H1 (cell line): ENCODE results near the gene INHA. TPM values are rescaled to one million over a fixed set of nuclear protein-coding genes. Genes with fewer than 3 reads are reported as not detected.
A peak's percentile ranks its signal among the peaks of the same experiment; 100 is the strongest.

Experiments
- CTCF ChIA-PET: fragments of 300-600 bp; sonication (Branson Sonifier 250); formaldehyde crosslinking; loops from one replicate; lab custom pipeline; 2021; ENCODE audit not compliant: partially characterized antibody; lab: Charles Lee
- POLR2A ChIA-PET: fragments of 300-600 bp; sonication (Branson Sonifier 250); formaldehyde crosslinking; loops from one replicate; lab custom pipeline; 2021; ENCODE audit warnings: inconsistent platforms; ENCODE audit not compliant: partially characterized antibody; lab: Charles Lee
- DNase-seq, 2 experiments: peaks; one replicate each; pipeline versions ENCODE4 v3.0.0 to v3.0.0-alpha.2; 2010 to 2022; ENCODE audit warnings: low spot score in 2 of 2, low read depth in 1 of 2, mixed read lengths in 1 of 2
- FAIRE-seq: peaks from 2 replicates; lab custom pipeline; 2011; peaks lifted over from hg19 to GRCh38; lab: Jason Lieb, UNC
- H2AFZ ChIP-seq: 2 replicates; pipeline ENCODE4 v1.8.1; 2012; ENCODE audit warnings: low read length, inconsistent platforms
- H2AK5ac ChIP-seq: 2 replicates; pipeline ENCODE4 v1.6.1; 2013; ENCODE audit warnings: low read depth, low read length
- H2BK120ac ChIP-seq: replicated peaks from 2 replicates; pipeline ENCODE3; 2013; ENCODE audit warnings: low read depth, low read length, inconsistent platforms
- H2BK12ac ChIP-seq: 2 replicates; pipeline ENCODE4 v1.6.1; 2013; ENCODE audit warnings: low read depth, low read length
- H2BK15ac ChIP-seq: 2 replicates; pipeline ENCODE4 v1.6.1; 2013; ENCODE audit warnings: low read length
- H2BK20ac ChIP-seq: 2 replicates; pipeline ENCODE4 v1.6.1; 2013; ENCODE audit warnings: low read length
- H2BK5ac ChIP-seq: 2 replicates; pipeline ENCODE4 v1.6.1; 2013; ENCODE audit warnings: low read depth, low read length
- H3K14ac ChIP-seq: 2 replicates; pipeline ENCODE4 v1.6.1; 2013; ENCODE audit warnings: inconsistent platforms; ENCODE audit not compliant: insufficient read length
- H3K18ac ChIP-seq: 2 replicates; pipeline ENCODE4 v1.6.1; 2013; ENCODE audit warnings: low read length; ENCODE audit errors: extremely low read depth
- H3K23ac ChIP-seq: 2 replicates; pipeline ENCODE4 v1.6.1; 2013; ENCODE audit warnings: inconsistent platforms; ENCODE audit not compliant: insufficient read length
- H3K23me2 ChIP-seq: 2 replicates; pipeline ENCODE4 v1.6.1; 2013; ENCODE audit warnings: low read depth, low read length
- H3K27ac ChIP-seq: 2 replicates; pipeline ENCODE4 v1.6.1; 2011; ENCODE audit warnings: low read depth, low read length, inconsistent platforms
- H3K27me3 ChIP-seq, 4 experiments: replicated peaks in 1 of 4; 1 replicate in 1 of 4; 2 replicates in 3 of 4; pipeline versions ENCODE4 v1.6.1 to v1.8.1; 2011 to 2013; ENCODE audit warnings: low read length in 3 of 4, mild to moderate bottlenecking in 3 of 4, inconsistent platforms in 2 of 4, mixed read lengths in 2 of 4, moderate library complexity in 1 of 4; ENCODE audit not compliant: control insufficient read depth in 3 of 4, insufficient read depth in 3 of 4; ENCODE audit errors: extremely low read depth in 1 of 4
- H3K36me3 ChIP-seq, 4 experiments: 2 replicates each; pipeline versions ENCODE4 v1.6.1 to v1.8.1; 2011 to 2013; ENCODE audit warnings: mild to moderate bottlenecking in 4 of 4, low read length in 3 of 4, moderate library complexity in 2 of 4, control low read depth in 1 of 4, inconsistent platforms in 1 of 4; ENCODE audit not compliant: insufficient read depth in 4 of 4, control insufficient read depth in 2 of 4
- H3K4ac ChIP-seq: replicated peaks from 2 replicates; pipeline ENCODE3; 2013; ENCODE audit warnings: low read length, low read depth, mixed read lengths, inconsistent platforms; ENCODE audit not compliant: insufficient read length
- H3K4me1 ChIP-seq, 4 experiments: replicated peaks in 1 of 4; 1 replicate in 1 of 4; 2 replicates in 3 of 4; pipeline versions ENCODE4 v1.6.1 to v1.8.1; 2011 to 2013; ENCODE audit warnings: low read length in 3 of 4, inconsistent platforms in 2 of 4, mixed read lengths in 1 of 4; ENCODE audit not compliant: insufficient read depth in 4 of 4, control insufficient read depth in 3 of 4
- H3K4me2 ChIP-seq, 2 experiments: 2 replicates each; pipeline versions ENCODE4 v1.6.1 to v1.8.1; 2011 to 2013; ENCODE audit warnings: low read depth in 2 of 2, low read length in 2 of 2, control low read depth in 1 of 2, inconsistent platforms in 1 of 2, mild to moderate bottlenecking in 1 of 2; ENCODE audit not compliant: insufficient read depth in 1 of 2
- H3K4me3 ChIP-seq, 4 experiments: fragments of 200-600, 300-600 bp in 1 of 4; sonication (generic), shearing (Covaris generic), sonication (Bioruptor Twin) in 1 of 4; 2 replicates each; pipeline versions ENCODE4 v1.5.1 to v1.8.1; 2011 to 2016; ENCODE audit warnings: low read length in 4 of 4, low read depth in 3 of 4, control low read depth in 2 of 4, inconsistent platforms in 2 of 4, mild to moderate bottlenecking in 2 of 4, mixed read lengths in 1 of 4, moderate library complexity in 1 of 4; ENCODE audit not compliant: insufficient read depth in 2 of 4; ENCODE audit errors: extremely low read depth in 1 of 4
- H3K56ac ChIP-seq: replicated peaks from 2 replicates; pipeline ENCODE3; 2013; ENCODE audit warnings: low read depth, mild to moderate bottlenecking, mixed read lengths, low read length, inconsistent platforms; ENCODE audit not compliant: insufficient read length
- H3K79me1 ChIP-seq: 2 replicates; pipeline ENCODE4 v1.6.1; 2013; ENCODE audit warnings: low read depth, low read length, control low read depth
- H3K79me2 ChIP-seq, 2 experiments: 2 replicates each; pipeline versions ENCODE4 v1.6.1 to v1.8.1; 2012 to 2013; ENCODE audit warnings: low read length in 2 of 2, mild to moderate bottlenecking in 2 of 2, inconsistent platforms in 1 of 2; ENCODE audit not compliant: insufficient read depth in 2 of 2, control insufficient read depth in 1 of 2
- H3K9ac ChIP-seq, 4 experiments: replicated peaks in 1 of 4; 1 replicate in 1 of 4; 2 replicates in 3 of 4; pipeline versions ENCODE4 v1.6.1 to v1.8.1; 2011 to 2013; ENCODE audit warnings: low read depth in 3 of 4, low read length in 3 of 4, control low read depth in 2 of 4, mild to moderate bottlenecking in 2 of 4, moderate library complexity in 2 of 4, inconsistent platforms in 1 of 4; ENCODE audit errors: extremely low read depth in 1 of 4
- H3K9me3 ChIP-seq, 2 experiments: 2 replicates each; pipeline versions ENCODE4 v1.6.1 to v1.8.1; 2012 to 2013; ENCODE audit warnings: mild to moderate bottlenecking in 2 of 2, moderate library complexity in 2 of 2, control low read depth in 1 of 2, inconsistent platforms in 1 of 2, low read depth in 1 of 2, low read length in 1 of 2, mixed read lengths in 1 of 2; ENCODE audit not compliant: insufficient read depth in 2 of 2
- H4K20me1 ChIP-seq, 2 experiments: replicated peaks in 1 of 2; 2 replicates each; pipeline versions ENCODE3 to v1.8.1; 2011 to 2013; ENCODE audit warnings: inconsistent platforms in 2 of 2, low read length in 2 of 2, mild to moderate bottlenecking in 1 of 2; ENCODE audit not compliant: insufficient read depth in 2 of 2, control insufficient read depth in 1 of 2
- H4K5ac ChIP-seq: 2 replicates; pipeline ENCODE4 v1.6.1; 2013; ENCODE audit warnings: low read length, low read depth, mixed read lengths, inconsistent platforms; ENCODE audit not compliant: insufficient read length
- H4K8ac ChIP-seq: 2 replicates; pipeline ENCODE4 v1.8.0; 2013; ENCODE audit warnings: mild to moderate bottlenecking, moderate library complexity, low read length, inconsistent platforms; ENCODE audit not compliant: insufficient read depth; ENCODE audit errors: extremely low read depth
- H4K91ac ChIP-seq: replicated peaks from 2 replicates; pipeline ENCODE3; 2013; ENCODE audit warnings: low read length, mixed read lengths, inconsistent platforms; ENCODE audit not compliant: insufficient read length
- BRCA1 ChIP-seq: IDR thresholded peaks from 2 replicates; pipeline ENCODE4 v1.6.1; 2012; ENCODE audit warnings: low read depth, low read length, improper control_type of control experiment
- CTCF ChIP-seq, 3 experiments: IDR thresholded peaks; 1 replicate in 2 of 3; 2 replicates in 1 of 3; pipeline versions ENCODE4 v1.5.1 to v1.6.1; 2011; ENCODE audit warnings: low read length in 3 of 3, mild to moderate bottlenecking in 3 of 3, inconsistent platforms in 2 of 3, low read depth in 1 of 3, moderate library complexity in 1 of 3; ENCODE audit not compliant: insufficient read depth in 1 of 3; ENCODE audit errors: control extremely low read depth in 1 of 3
- WGBS, 2 experiments: shearing (Covaris generic) in 1 of 2; methylation state at CpG; one replicate each; pipeline versions ENCODE4 v1.1.6 to v1.1.7; 2013 to 2015; ENCODE audit warnings: low lambda C conversion rate in 2 of 2, mixed read lengths in 2 of 2, inconsistent platforms in 1 of 2, low coverage in 1 of 2, missing lambda C conversion rate in 1 of 2; ENCODE audit not compliant: insufficient replicate concordance in 2 of 2, insufficient coverage in 1 of 2, insufficient read length in 1 of 2; ENCODE audit errors: extremely low coverage in 1 of 2, missing lambda C conversion rate in 1 of 2; 5-methylcytosine and 5-hydroxymethylcytosine counted together
- polyA plus RNA-seq, 7 experiments: library from polyadenylated mRNA; depleted of rRNA in 3 of 7; stranded (reverse) in 5 of 7; unstranded in 2 of 7; fragments of >200 nt in 5 of 7; fragments of 200-250 nt in 2 of 7; gene quantifications; 1 replicate in 5 of 7; 2 replicates in 1 of 7; 4 replicates in 1 of 7; pipeline versions ENCODE4 v1.2.1 to v1.2.3, GENCODE V29; 2011 to 2013; ENCODE audit warnings: missing spikeins in 2 of 7, mixed read lengths in 2 of 7
- total RNA-seq: library from RNA; stranded (reverse); fragmentation: NEBNext Ultra II Directional; extraction: Animal tissue kit (Norgen Biotek cat#: 25700); gene quantifications from 2 replicates; pipeline ENCODE4 v1.2.1, GENCODE V29; 2021
- TF ChIP-seq, protein P1 (sequence below): IDR thresholded peaks from 2 replicates; pipeline ENCODE4 v1.6.1; 2012; ENCODE audit warnings: inconsistent platforms

The INHA gene
- total and polyA plus RNA-seq, 2 of the 8 experiments (the other 6 are each of a cell fraction or from before 2014, with no cell fraction given): 0.65 to 2.7 TPM

- no peaks in the 10 kb centered on the region for H4K20me1 ChIP-seq
- H4K8ac ChIP-seq: no peak overlapping the region; the same call in 1 of the 2 replicates
- H4K5ac ChIP-seq: no peak overlapping the region
- peaks cover 0 to 11% of the 10 kb centered on the region in 2 experiments; a peak in 2 of 4 replicates for H3K79me2 ChIP-seq
- H3K4me1 ChIP-seq: peaks cover 6 to 53% (median 43%) of the 10 kb centered on the region in 4 experiments
- H3K18ac ChIP-seq: peak overlapping the region; percentile 76; the same call in 1 of the 2 replicates
- FAIRE-seq (no peak), DNase-seq (no peak)
- peaks cover 0 to 8% of the 10 kb centered on the region in 2 experiments; a peak in 1 of 4 replicates for H3K9me3 ChIP-seq
- H3K14ac ChIP-seq: no peak overlapping the region
- POLR2A ChIA-PET: interaction anchor here (1.0 to 18.6 kb wide), 6 partner anchors 6 to 107 kb away, joined by 3 to 293 read pairs (median 66); partner anchors contain the start of genes CHPF, INHA, OBSL1 and STK11IP
- peak overlapping the region; percentile 87 for H2AK5ac ChIP-seq
- peak overlapping the region; percentile 93 for H4K91ac ChIP-seq
- H2BK12ac ChIP-seq: peak overlapping the region; percentile 99
- no peak overlapping the region for H3K23ac ChIP-seq
- no peak overlapping the region for H3K4me2 ChIP-seq
- H3K4me3 ChIP-seq: no peak overlapping the region
- peak overlapping the region; percentile 98 for H2BK15ac ChIP-seq
- H3K9ac ChIP-seq: no peak overlapping the region
- H3K36me3 ChIP-seq: peaks cover 0 to 58% (median 11%) of the 10 kb centered on the region in 4 experiments; a peak in 6 of 8 replicates
- H2AFZ ChIP-seq: no peak overlapping the region
- H3K27ac ChIP-seq: no peak overlapping the region
- WGBS, 2 experiments: 96% methylated on average over 18 of the region's 18 CpGs; no CpG with 5 or more reads in 1 of the 2 experiments
- 0 out of 2 replicates have a peak, but pooled peaks cover 2% of the 10 kb centered on the region for H3K79me1 ChIP-seq
- H3K4ac ChIP-seq: peak overlapping the region; percentile 1
- peaks cover 8% of the 10 kb centered on the region; the same call in 1 of the 2 replicates for H3K23me2 ChIP-seq
- CTCF ChIA-PET: interaction anchor here (0.9 to 19.7 kb wide), 9 partner anchors 10 to 60 kb away, joined by 3 to 293 read pairs (median 3); partner anchors contain the start of genes CHPF, SLC4A3 and TMEM198
- H3K56ac ChIP-seq: no peak overlapping the region
- H2BK120ac ChIP-seq: no peak overlapping the region
- peak overlapping the region; percentile 88; the same call in 1 of the 2 replicates for H2BK20ac ChIP-seq
- H2BK5ac ChIP-seq: peak overlapping the region; percentile 82
- H3K27me3 ChIP-seq: peaks cover 0 to 2% (median 0%) of the 10 kb centered on the region in 4 experiments; a peak in 1 of 7 replicates
- no peak for TF ChIP-seq CTCF (IDR thresholded peaks at IDR 0.05; ENCODE audit: control extremely low read depth in 1 of 3, insufficient read depth in 1 of 3, low read depth in 1 of 3, low read length in 3 of 3)
- TF ChIP-seq BRCA1: no peak
- TF ChIP-seq, protein P1, sequence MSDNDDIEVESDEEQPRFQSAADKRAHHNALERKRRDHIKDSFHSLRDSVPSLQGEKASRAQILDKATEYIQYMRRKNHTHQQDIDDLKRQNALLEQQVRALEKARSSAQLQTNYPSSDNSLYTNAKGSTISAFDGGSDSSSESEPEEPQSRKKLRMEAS: no peak
Observed at GRCh38 chr2:219567131-219567530, 5.0 kb upstream of the INHA start.
